ENCODE results near the gene GLIS1. TPM values are rescaled to one million over a fixed set of nuclear protein-coding genes. Genes with fewer than 3 reads are reported as not detected.

GLIS1 gene
- total and polyA plus RNA-seq, 7 donors: 0.03 to 0.40 (median 0.15) TPM

GRCh38 chr1:53618500-53619366 lies 120.2 kb downstream of the GLIS1 start:
- DNase-seq (no peak), ATAC-seq (no peak)
- H3K36me3 ChIP-seq (ENCODE audit: insufficient read depth in 1 of 2, low read depth in 1 of 2): no peaks in the 10 kb centered on the region
- no peak overlapping the region for H3K27ac ChIP-seq
- H3K9me3 ChIP-seq: no peaks in the 10 kb centered on the region
- H3K4me3 ChIP-seq: no peak overlapping the region
- no peak for TF ChIP-seq CTCF (IDR thresholded peaks at IDR 0.05)
- no peaks in the 10 kb centered on the region for H3K4me1 ChIP-seq
- 70 to 83% (median 83%) methylated on average over 4 of the region's 4 CpGs for WGBS, 3 donors
- H3K27me3 ChIP-seq (ENCODE audit: insufficient read depth in 3 of 3, low read length in 2 of 3): no peaks in the 10 kb centered on the region
- intact Hi-C loops (cut with DNase I): no loop called here

GRCh38 chr1:53617851-53618499 lies 121.0 kb downstream of the GLIS1 start:
- H3K9me3 ChIP-seq: no peaks in the 10 kb centered on the region
- H3K4me3 ChIP-seq: no peak overlapping the region
- H3K4me1 ChIP-seq: no peaks in the 10 kb centered on the region
- H3K27ac ChIP-seq: no peak overlapping the region
- intact Hi-C loops (cut with DNase I): no loop called here
- H3K27me3 ChIP-seq (ENCODE audit: insufficient read depth in 3 of 3, low read length in 2 of 3): no peaks in the 10 kb centered on the region
- no peak for TF ChIP-seq CTCF (IDR thresholded peaks at IDR 0.05)
- no peaks in the 10 kb centered on the region for H3K36me3 ChIP-seq (ENCODE audit: insufficient read depth in 1 of 2, low read depth in 1 of 2)
- DNase-seq (no peak), ATAC-seq (no peak)
- 92 to 96% (median 92%) methylated on average over 3 to 4 of the region's 4 CpGs for WGBS, 3 donors

- no peak for DNase-seq
- 89 to 91% (median 90%) methylated on average over 7 of the region's 7 CpGs for WGBS, 3 donors
- H3K27ac ChIP-seq: no peak overlapping the region
These were observed 121.6 kb downstream of the GLIS1 start for GRCh38 chr1:53617382-53617781.

GRCh38 chr1:53616927-53617326 lies 122.0 kb downstream of the GLIS1 start:
- H3K4me3 ChIP-seq: no peak overlapping the region
- no peaks in the 10 kb centered on the region for H3K4me1 ChIP-seq
- no peak for TF ChIP-seq CTCF (IDR thresholded peaks at IDR 0.05)
- no peak overlapping the region for H3K27ac ChIP-seq
- H3K36me3 ChIP-seq (ENCODE audit: insufficient read depth in 1 of 2, low read depth in 1 of 2): no peaks in the 10 kb centered on the region
- H3K27me3 ChIP-seq (ENCODE audit: insufficient read depth in 3 of 3, low read length in 2 of 3): no peaks in the 10 kb centered on the region
- intact Hi-C loops (cut with DNase I): no loop called here
- no peak for ATAC-seq
- no peak for DNase-seq
- WGBS, 3 donors: 90 to 95% (median 94%) methylated on average over 2 of the region's 2 CpGs
- no peaks in the 10 kb centered on the region for H3K9me3 ChIP-seq

More at GRCh38 chr1:53617382-53617781, 121.6 kb downstream of the GLIS1 start:
- TF ChIP-seq CTCF (IDR thresholded peaks at IDR 0.05): no peak
- Histone ChIP-seq H3K36me3 (ENCODE audit: insufficient read depth in 1 of 2, low read depth in 1 of 2) (no peaks in the 10 kb centered on the region), H3K27me3 (ENCODE audit: insufficient read depth in 3 of 3, low read length in 2 of 3) (no peaks in the 10 kb centered on the region), H3K4me1 (no peaks in the 10 kb centered on the region), H3K9me3 (no peaks in the 10 kb centered on the region), H3K4me3 (no peak overlapping the region)
- ATAC-seq: no peak
- intact Hi-C loops (cut with DNase I): no loop called here
